IPS-18a (cell line): ENCODE results near the gene ETS2.

Experiments
- H3K27ac ChIP-seq: one replicate; pipeline ENCODE4 v1.5.1; 2013; ENCODE audit warnings: low read length
- H3K27me3 ChIP-seq: one replicate; pipeline ENCODE4 v1.6.1; 2013; ENCODE audit warnings: mild to moderate bottlenecking, low read length; ENCODE audit not compliant: control insufficient read depth, insufficient read depth
- H3K36me3 ChIP-seq: one replicate; pipeline ENCODE4 v1.6.1; 2013; ENCODE audit warnings: low read depth, low read length; ENCODE audit not compliant: control insufficient read depth
- H3K4me1 ChIP-seq: one replicate; pipeline ENCODE4 v1.6.1; 2013; ENCODE audit warnings: low read depth, low read length; ENCODE audit not compliant: control insufficient read depth
- H3K4me3 ChIP-seq: one replicate; pipeline ENCODE4 v1.5.1; 2013; ENCODE audit warnings: low read length
- H3K9ac ChIP-seq: one replicate; pipeline ENCODE4 v1.6.1; 2013; ENCODE audit warnings: mild to moderate bottlenecking, low read length, moderate library complexity
- H3K9me3 ChIP-seq: one replicate; pipeline ENCODE4 v1.6.1; 2013; ENCODE audit warnings: low read depth, low read length; ENCODE audit not compliant: control insufficient read depth

The ETS2 gene

DNA sequence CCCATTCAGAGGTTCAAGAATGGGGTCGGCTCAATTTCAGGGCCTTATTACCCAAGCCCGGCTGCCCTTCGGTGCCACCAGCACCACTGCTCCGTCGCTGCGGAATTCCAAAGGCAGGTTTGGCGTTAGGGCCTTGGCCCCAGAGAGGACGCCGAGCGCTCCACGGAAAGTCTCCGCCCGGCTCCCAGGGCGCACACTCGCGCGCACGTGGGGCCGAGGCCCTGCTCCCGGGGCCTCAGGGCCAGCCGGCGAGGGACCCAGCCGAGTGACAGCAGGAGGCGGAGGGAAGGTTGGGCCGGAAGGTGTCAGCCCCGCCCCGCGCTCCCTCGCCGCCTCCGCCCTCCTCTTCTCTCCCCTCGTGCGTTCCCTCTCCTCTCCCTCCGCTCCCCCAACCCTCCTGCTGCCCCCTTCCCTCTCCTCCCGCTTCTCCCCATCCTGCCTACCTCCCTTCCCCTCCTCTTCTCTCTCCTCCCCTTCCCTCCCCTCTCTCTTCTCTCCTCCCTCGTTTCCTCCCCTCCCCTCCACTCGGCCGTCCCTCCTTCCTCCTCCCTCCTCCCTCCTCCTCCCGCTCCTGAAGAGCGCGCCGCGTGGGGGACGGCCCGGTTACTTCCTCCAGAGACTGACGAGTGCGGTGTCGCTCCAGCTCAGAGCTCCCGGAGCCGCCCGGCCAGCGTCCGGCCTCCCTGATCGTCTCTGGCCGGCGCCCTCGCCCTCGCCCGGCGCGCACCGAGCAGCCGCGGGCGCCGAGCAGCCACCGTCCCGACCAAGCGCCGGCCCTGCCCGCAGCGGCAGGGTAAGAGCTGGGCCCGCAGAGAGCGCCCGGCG lies at the start of gene ETS2:
ETS2 (plus strand) TSS at position 602 of the 825 bp plus-strand sequence. CDS start 4,106 bp downstream, outside the sequence.
- Histone ChIP-seq H3K9ac (peak within 1 kb of the TSS; percentile 72), H3K4me1 (peaks cover 35% of the 10 kb centered on the region), H3K4me3 (peak within 1 kb of the TSS; percentile 87), H3K9me3 (no peaks in the 10 kb centered on the region), H3K27ac (no peak within 1 kb of the TSS), H3K36me3 (no peaks in the 10 kb centered on the region), H3K27me3 (peaks cover 12% of the 10 kb centered on the region)

GRCh38 chr21:38756746-38757145 lies 49.0 kb upstream of the ETS2 start:
- Histone ChIP-seq H3K4me1 (peaks cover 6% of the 10 kb centered on the region), H3K4me3 (no peak overlapping the region), H3K9ac (no peak overlapping the region), H3K36me3 (no peaks in the 10 kb centered on the region), H3K27ac (no peak overlapping the region), H3K9me3 (no peaks in the 10 kb centered on the region), H3K27me3 (peaks cover 18% of the 10 kb centered on the region)

- H3K9me3 ChIP-seq: no peaks in the 10 kb centered on the region
- H3K4me1 ChIP-seq: peaks cover 6% of the 10 kb centered on the region
- H3K27ac ChIP-seq: no peak overlapping the region
- no peak overlapping the region for H3K9ac ChIP-seq
- no peak overlapping the region for H3K4me3 ChIP-seq
- H3K27me3 ChIP-seq: peaks cover 18% of the 10 kb centered on the region
- H3K36me3 ChIP-seq: no peaks in the 10 kb centered on the region
These were observed 47.1 kb upstream of the ETS2 start for GRCh38 chr21:38758501-38759214.

DNA sequence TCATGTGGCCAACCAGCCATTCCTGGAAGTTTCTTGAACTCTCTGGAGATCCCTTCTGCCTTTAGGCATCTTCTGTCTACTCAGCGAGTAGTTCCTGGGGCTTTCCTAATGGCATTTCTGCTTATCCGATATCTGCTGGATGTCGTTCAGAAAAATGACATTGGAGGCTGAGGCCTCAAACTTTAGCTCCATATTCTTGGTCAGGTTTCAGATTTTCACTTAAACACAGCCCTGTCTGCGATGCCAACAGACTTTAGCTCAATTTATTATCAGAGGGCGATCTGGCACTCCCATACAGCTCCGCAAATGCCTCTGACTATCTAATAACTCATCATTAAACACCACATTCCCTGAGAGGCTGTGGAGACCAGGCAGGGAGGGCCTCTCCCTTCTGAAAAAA lies 46.3 kb upstream of the ETS2 start:
- Histone ChIP-seq H3K4me3 (no peak overlapping the region), H3K9ac (no peak overlapping the region), H3K27me3 (peaks cover 18% of the 10 kb centered on the region), H3K27ac (no peak overlapping the region), H3K4me1 (peaks cover 6% of the 10 kb centered on the region), H3K9me3 (no peaks in the 10 kb centered on the region), H3K36me3 (no peaks in the 10 kb centered on the region)

GRCh38 chr21:38760017-38760761 lies 45.5 kb upstream of the ETS2 start:
- H3K9me3 ChIP-seq: no peaks in the 10 kb centered on the region
- peaks cover 18% of the 10 kb centered on the region for H3K27me3 ChIP-seq
- no peak overlapping the region for H3K4me3 ChIP-seq
- peaks cover 6% of the 10 kb centered on the region for H3K4me1 ChIP-seq
- no peak overlapping the region for H3K9ac ChIP-seq
- H3K36me3 ChIP-seq: no peaks in the 10 kb centered on the region
- H3K27ac ChIP-seq: no peak overlapping the region

GRCh38 chr21:38760762-38761155 lies 45.0 kb upstream of the ETS2 start:
- H3K9ac ChIP-seq: no peak overlapping the region
- no peaks in the 10 kb centered on the region for H3K9me3 ChIP-seq
- H3K27me3 ChIP-seq: peaks cover 18% of the 10 kb centered on the region
- no peak overlapping the region for H3K27ac ChIP-seq
- H3K36me3 ChIP-seq: no peaks in the 10 kb centered on the region
- H3K4me3 ChIP-seq: no peak overlapping the region
- peaks cover 6% of the 10 kb centered on the region for H3K4me1 ChIP-seq

- H3K9me3 ChIP-seq: no peaks in the 10 kb centered on the region
- peaks cover 18% of the 10 kb centered on the region for H3K27me3 ChIP-seq
- no peak overlapping the region for H3K27ac ChIP-seq
- no peak overlapping the region for H3K4me3 ChIP-seq
- no peaks in the 10 kb centered on the region for H3K36me3 ChIP-seq
- H3K4me1 ChIP-seq: peaks cover 6% of the 10 kb centered on the region
- no peak overlapping the region for H3K9ac ChIP-seq
These were observed 44.2 kb upstream of the ETS2 start for GRCh38 chr21:38761531-38761930.

DNA sequence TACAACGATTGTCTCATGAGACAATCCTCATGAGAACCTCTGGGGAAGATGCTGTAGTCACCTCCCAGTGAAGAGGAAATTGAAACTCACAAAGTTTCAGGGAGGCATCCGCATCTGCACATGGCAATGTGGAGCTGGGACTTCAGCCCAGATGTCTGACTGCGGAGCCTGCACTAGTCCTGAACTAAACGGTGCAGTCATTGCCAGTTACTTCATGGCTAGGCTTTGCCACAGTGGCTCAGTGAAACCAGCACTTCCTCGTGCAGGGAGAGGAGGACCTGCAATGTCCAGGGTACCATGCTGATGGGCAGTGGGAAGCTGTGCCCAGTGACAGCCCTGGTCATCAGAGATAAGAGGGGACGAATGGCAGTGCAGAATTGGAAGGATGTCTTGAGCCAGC lies 40.7 kb upstream of the ETS2 start:
- Histone ChIP-seq H3K9ac (no peak overlapping the region), H3K9me3 (no peaks in the 10 kb centered on the region), H3K4me3 (no peak overlapping the region), H3K36me3 (no peaks in the 10 kb centered on the region), H3K4me1 (peaks cover 7% of the 10 kb centered on the region), H3K27me3 (peaks cover 7% of the 10 kb centered on the region), H3K27ac (no peak overlapping the region)

- Histone ChIP-seq H3K4me1 (peaks cover 3% of the 10 kb centered on the region), H3K36me3 (no peaks in the 10 kb centered on the region), H3K4me3 (no peak overlapping the region), H3K27me3 (no peaks in the 10 kb centered on the region), H3K27ac (no peak overlapping the region), H3K9ac (no peak overlapping the region), H3K9me3 (no peaks in the 10 kb centered on the region)
These were observed 38.6 kb upstream of the ETS2 start for GRCh38 chr21:38766987-38767722.

DNA sequence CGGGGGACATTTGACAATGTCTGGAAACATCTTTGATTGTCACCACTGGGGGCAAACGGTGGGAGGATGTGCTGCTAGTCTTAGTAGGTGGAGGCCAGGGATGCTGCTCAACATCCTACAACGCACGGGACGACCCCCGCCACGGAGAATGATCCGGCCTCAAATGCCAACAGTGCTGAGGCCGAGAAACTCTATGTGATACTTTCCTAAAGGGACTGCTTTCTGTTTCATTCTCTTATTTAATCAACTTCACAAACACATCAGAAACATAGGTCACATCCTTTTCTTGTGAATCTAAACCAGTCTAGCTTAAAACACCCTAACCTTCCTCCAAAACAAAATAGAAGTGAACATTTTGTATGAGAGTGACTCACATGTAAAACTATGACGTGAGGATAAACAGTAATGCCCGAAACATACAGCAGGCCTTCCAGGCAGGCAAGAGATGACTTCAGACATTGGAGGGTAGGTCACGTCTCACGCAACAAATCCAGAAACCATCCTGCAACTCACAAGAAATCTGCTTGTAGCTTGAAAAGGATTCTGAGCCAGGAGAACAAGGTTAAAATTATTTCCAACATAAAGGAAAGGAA lies 37.2 kb upstream of the ETS2 start:
- Histone ChIP-seq H3K36me3 (no peaks in the 10 kb centered on the region), H3K4me1 (peaks cover 3% of the 10 kb centered on the region), H3K4me3 (no peak overlapping the region), H3K27me3 (no peaks in the 10 kb centered on the region), H3K27ac (no peak overlapping the region), H3K9ac (no peak overlapping the region), H3K9me3 (no peaks in the 10 kb centered on the region)
